H1 (cell line): Measurements from ENCODE around the gene CCDC171. TPM values are rescaled to one million over a fixed set of nuclear protein-coding genes. Genes with fewer than 3 reads are reported as not detected.

Experiments used
- SIRT6 ChIP-seq: IDR thresholded peaks from one replicate; pipeline ENCODE4 v1.7.1; 2012; ENCODE audit warnings: low read length, inconsistent platforms
- SP4 ChIP-seq: IDR thresholded peaks from 2 replicates; pipeline ENCODE4 v1.6.1; 2012; ENCODE audit warnings: low read length, inconsistent platforms
- polyA plus RNA-seq, 7 experiments: library from polyadenylated mRNA; depleted of rRNA in 3 of 7; stranded (reverse) in 5 of 7; unstranded in 2 of 7; fragments of >200 nt in 5 of 7; fragments of 200-250 nt in 2 of 7; gene quantifications; 1 replicate in 5 of 7; 2 replicates in 1 of 7; 4 replicates in 1 of 7; pipeline versions ENCODE4 v1.2.1 to v1.2.3, GENCODE V29; 2011 to 2013; ENCODE audit warnings: missing spikeins in 2 of 7, mixed read lengths in 2 of 7
- total RNA-seq: library from RNA; stranded (reverse); fragmentation: NEBNext Ultra II Directional; extraction: Animal tissue kit (Norgen Biotek cat#: 25700); gene quantifications from 2 replicates; pipeline ENCODE4 v1.2.1, GENCODE V29; 2021

Gene CCDC171
- total and polyA plus RNA-seq, 2 of the 8 experiments (the other 6 are each of a cell fraction or from before 2014, with no cell fraction given), result 0.83 to 2.3 TPM

GRCh38 chr9:15785584-15785983, 232.7 kb downstream of the CCDC171 start (continued):
- no peak for TF ChIP-seq SIRT6
- no peak for TF ChIP-seq SP4
